ENCODE results near the gene SP2.
"Not testable (repeated sequence)": the region's sequence is repeated elsewhere in the genome, so short reads cannot be mapped to it uniquely, and the experiment has no call there.

The SP2 gene

GRCh38 chr17:47918991-47919390 lies 23.0 kb downstream of the SP2 start:
- DNase-seq (ENCODE audit: low spot score): no peak

- DNase-seq (ENCODE audit: low spot score): not testable (repeated sequence)
Observed at GRCh38 chr17:47919889-47920288, 23.9 kb downstream of the SP2 start.

- DNase-seq (ENCODE audit: low spot score): no peak
Observed at GRCh38 chr17:47924785-47925677, 29.0 kb downstream of the SP2 start.

- DNase-seq (ENCODE audit: low spot score): no peak
Observed at GRCh38 chr17:47925678-47925988, 29.6 kb downstream of the SP2 start.

- no peak for DNase-seq (ENCODE audit: low spot score)
Observed at GRCh38 chr17:47927821-47928400, 31.9 kb downstream of the SP2 start.

GRCh38 chr17:47928415-47928814 lies 32.4 kb downstream of the SP2 start:
- no peak for DNase-seq (ENCODE audit: low spot score)

GRCh38 chr17:47929218-47930000 lies 33.4 kb downstream of the SP2 start:
- DNase-seq (ENCODE audit: low spot score): no peak

GRCh38 chr17:47931848-47932247 lies 35.8 kb downstream of the SP2 start:
- DNase-seq (ENCODE audit: low spot score): no peak

GRCh38 chr17:47934856-47935255 lies 38.8 kb downstream of the SP2 start:
- no peak for DNase-seq (ENCODE audit: low spot score)

GRCh38 chr17:47935468-47935867 lies 39.4 kb downstream of the SP2 start:
- DNase-seq (ENCODE audit: low spot score): not testable (repeated sequence)

GRCh38 chr17:47935961-47936360 lies 39.9 kb downstream of the SP2 start:
- no peak for DNase-seq (ENCODE audit: low spot score)

GRCh38 chr17:47937941-47938340 lies 41.9 kb downstream of the SP2 start:
- DNase-seq (ENCODE audit: low spot score): no peak

GRCh38 chr17:47941246-47942095 lies 45.4 kb downstream of the SP2 start, which contains the start of gene PNPO:
Gene PNPO (plus strand): TSS chr17:47941571. CDS start chr17:47941676, 105 bp downstream.
- DNase-seq (ENCODE audit: low spot score): peak; percentile 100

GRCh38 chr17:47942096-47942510 lies 46.1 kb downstream of the SP2 start:
- DNase-seq (ENCODE audit: low spot score): no peak

GRCh38 chr17:47942568-47942967 lies 46.5 kb downstream of the SP2 start:
- no peak for DNase-seq (ENCODE audit: low spot score)

GRCh38 chr17:47945080-47945479 lies 49.0 kb downstream of the SP2 start:
- DNase-seq (ENCODE audit: low spot score): peak; percentile 65

GRCh38 chr17:47945529-47946508 lies 49.8 kb downstream of the SP2 start:
- DNase-seq (ENCODE audit: low spot score): peak; percentile 36

GRCh38 chr17:47946516-47946915 lies 50.5 kb downstream of the SP2 start:
- no peak for DNase-seq (ENCODE audit: low spot score)

GRCh38 chr17:47946929-47947397 lies 50.9 kb downstream of the SP2 start:
- DNase-seq (ENCODE audit: low spot score): peak; percentile 73

- no peak for DNase-seq (ENCODE audit: low spot score)
Observed at GRCh38 chr17:47948706-47949196, 52.7 kb downstream of the SP2 start.
